Mesendoderm (in vitro differentiated cells): ENCODE results near the gene MAP3K1.

Source experiments
- DNase-seq: peaks from one replicate; pipeline ENCODE4 v3.0.0; 2013
- H2AK5ac ChIP-seq: 2 replicates; pipeline ENCODE4 v1.6.1; 2013; ENCODE audit warnings: low read length, inconsistent platforms
- H2BK120ac ChIP-seq: 2 replicates; pipeline ENCODE4 v1.6.1; 2013; ENCODE audit warnings: low read depth, mild to moderate bottlenecking, low read length, moderate library complexity, mixed read lengths
- H2BK15ac ChIP-seq: replicated peaks from 2 replicates; pipeline ENCODE4 v1.6.1; 2013; ENCODE audit warnings: low read depth, mild to moderate bottlenecking, moderate library complexity
- H2BK5ac ChIP-seq: 2 replicates; pipeline ENCODE4 v1.6.1; 2013; ENCODE audit warnings: low read length, inconsistent platforms
- H3K18ac ChIP-seq: 2 replicates; pipeline ENCODE4 v1.6.1; 2013; ENCODE audit warnings: mild to moderate bottlenecking, low read length, mixed read lengths
- H3K23ac ChIP-seq: one replicate; pipeline ENCODE4 v1.6.1; 2013; ENCODE audit warnings: low read length
- H3K27ac ChIP-seq: 2 replicates; pipeline ENCODE4 v1.5.1; 2013; ENCODE audit warnings: low read depth, mild to moderate bottlenecking, inconsistent platforms, low read length, moderate library complexity
- H3K27me3 ChIP-seq: 2 replicates; pipeline ENCODE4 v1.6.1; 2013; ENCODE audit warnings: low read length, control low read depth, mild to moderate bottlenecking, inconsistent platforms; ENCODE audit not compliant: insufficient read depth, poor library complexity
- H3K36me3 ChIP-seq: 2 replicates; pipeline ENCODE4 v1.6.1; 2013; ENCODE audit warnings: low read length, inconsistent platforms; ENCODE audit not compliant: control insufficient read depth, insufficient read depth
- H3K4ac ChIP-seq: one replicate; pipeline ENCODE4 v1.6.1; 2013; ENCODE audit warnings: low read depth, mild to moderate bottlenecking, low read length, moderate library complexity
- H3K4me1 ChIP-seq: 2 replicates; pipeline ENCODE4 v1.6.1; 2013; ENCODE audit warnings: low read depth, low read length, inconsistent platforms; ENCODE audit not compliant: control insufficient read depth
- H3K4me2 ChIP-seq: 2 replicates; pipeline ENCODE4 v1.6.1; 2013; ENCODE audit warnings: low read length
- H3K4me3 ChIP-seq: 2 replicates; pipeline ENCODE4 v1.5.1; 2013; ENCODE audit warnings: mild to moderate bottlenecking, low read length
- H3K56ac ChIP-seq: one replicate; pipeline ENCODE4 v1.6.1; 2013; ENCODE audit warnings: low read length
- H3K79me1 ChIP-seq: 2 replicates; pipeline ENCODE4 v1.6.1; 2013; ENCODE audit warnings: low read length, inconsistent platforms
- H3K79me2 ChIP-seq: 2 replicates; pipeline ENCODE4 v1.6.1; 2013; ENCODE audit warnings: mild to moderate bottlenecking, low read length; ENCODE audit not compliant: control insufficient read depth, insufficient read depth
- H3K9ac ChIP-seq: 2 replicates; pipeline ENCODE4 v1.6.1; 2013; ENCODE audit warnings: low read length, inconsistent platforms
- H4K5ac ChIP-seq: one replicate; pipeline ENCODE4 v1.6.1; 2013; ENCODE audit warnings: low read length
- H4K8ac ChIP-seq: one replicate; pipeline ENCODE4 v1.6.1; 2013; ENCODE audit warnings: low read depth, mild to moderate bottlenecking, control low read depth, low read length, moderate library complexity
- WGBS: extraction: QIAGEN DNeasy Blood & Tissue Kit; methylation state at CpG from one replicate; pipeline ENCODE4 v1.1.7; 2013; ENCODE audit warnings: low lambda C conversion rate, missing lambda C conversion rate; ENCODE audit not compliant: insufficient coverage; ENCODE audit errors: extremely low coverage; 5-methylcytosine and 5-hydroxymethylcytosine counted together

Gene MAP3K1

GRCh38 chr5:56838409-56839039, 23.2 kb downstream of the MAP3K1 start:
- no peak overlapping the region for H3K27ac ChIP-seq
- no peak overlapping the region for H2BK120ac ChIP-seq
- H2BK15ac ChIP-seq = no peak overlapping the region
- H3K27me3 ChIP-seq = no peaks in the 10 kb centered on the region
- H3K4me1 ChIP-seq = no peaks in the 10 kb centered on the region
- no CpG with 5 or more reads among the region's 4 CpGs for WGBS
- no peaks in the 10 kb centered on the region for H3K36me3 ChIP-seq
- no peak overlapping the region for H2AK5ac ChIP-seq
- no peak overlapping the region for H4K5ac ChIP-seq
- H4K8ac ChIP-seq = no peak overlapping the region
- H3K23ac ChIP-seq = no peak overlapping the region
- H3K4me2 ChIP-seq = no peak overlapping the region
- H3K4me3 ChIP-seq = no peak overlapping the region
- no peak overlapping the region for H3K4ac ChIP-seq
- H3K18ac ChIP-seq = no peak overlapping the region
- DNase-seq = peak; percentile 63
- H3K79me1 ChIP-seq = peaks cover 9% of the 10 kb centered on the region
- H3K79me2 ChIP-seq = peaks cover 59% of the 10 kb centered on the region
- H3K56ac ChIP-seq = no peak overlapping the region
- no peak overlapping the region for H3K9ac ChIP-seq
- no peak overlapping the region for H2BK5ac ChIP-seq

GRCh38 chr5:56839062-56839461, 23.7 kb downstream of the MAP3K1 start:
- Histone ChIP-seq H3K4ac (no peak overlapping the region), H3K79me2 (peaks cover 59% of the 10 kb centered on the region), H2BK120ac (no peak overlapping the region), H2AK5ac (no peak overlapping the region), H2BK5ac (no peak overlapping the region), H2BK15ac (no peak overlapping the region), H3K79me1 (peaks cover 9% of the 10 kb centered on the region), H4K8ac (no peak overlapping the region), H3K23ac (no peak overlapping the region), H3K4me3 (no peak overlapping the region), H3K27ac (no peak overlapping the region), H3K56ac (no peak overlapping the region), H3K18ac (no peak overlapping the region), H3K36me3 (no peaks in the 10 kb centered on the region), H3K9ac (no peak overlapping the region), H3K27me3 (no peaks in the 10 kb centered on the region), H3K4me1 (no peaks in the 10 kb centered on the region), H3K4me2 (no peak overlapping the region), H4K5ac (no peak overlapping the region)
- no CpG with 5 or more reads among the region's 4 CpGs for WGBS
- no peak for DNase-seq

GRCh38 chr5:56840597-56840996, 25.2 kb downstream of the MAP3K1 start:
- WGBS = no CpG with 5 or more reads among the region's 7 CpGs
- no peak overlapping the region for H3K4me3 ChIP-seq

GRCh38 chr5:56845277-56845676, 29.9 kb downstream of the MAP3K1 start:
- Histone ChIP-seq H3K23ac (no peak overlapping the region), H2BK120ac (no peak overlapping the region), H3K27ac (no peak overlapping the region), H3K4ac (no peak overlapping the region), H3K79me2 (peaks cover 32% of the 10 kb centered on the region), H3K4me2 (no peak overlapping the region), H2BK5ac (no peak overlapping the region), H4K5ac (no peak overlapping the region), H3K36me3 (no peaks in the 10 kb centered on the region), H3K4me3 (no peak overlapping the region), H3K27me3 (no peaks in the 10 kb centered on the region), H3K4me1 (peaks cover 7% of the 10 kb centered on the region), H3K9ac (no peak overlapping the region), H3K79me1 (peaks cover 5% of the 10 kb centered on the region), H2AK5ac (no peak overlapping the region), H3K56ac (peak overlapping the region; percentile 29), H3K18ac (no peak overlapping the region), H4K8ac (no peak overlapping the region), H2BK15ac (no peak overlapping the region)
- no CpG with 5 or more reads among the region's 2 CpGs for WGBS
- DNase-seq = peak; percentile 53

More at GRCh38 chr5:56840597-56840996, 25.2 kb downstream of the MAP3K1 start:
- H3K27me3 ChIP-seq = no peaks in the 10 kb centered on the region
- H3K4me2 ChIP-seq = no peak overlapping the region
- H2BK5ac ChIP-seq = no peak overlapping the region
- H3K79me2 ChIP-seq = peaks cover 50% of the 10 kb centered on the region
- H3K9ac ChIP-seq = no peak overlapping the region
- H3K36me3 ChIP-seq = no peaks in the 10 kb centered on the region
- H4K8ac ChIP-seq = no peak overlapping the region
- no peak overlapping the region for H3K18ac ChIP-seq
- no peak overlapping the region for H2BK15ac ChIP-seq
- H3K79me1 ChIP-seq = peaks cover 6% of the 10 kb centered on the region
- no peak overlapping the region for H3K23ac ChIP-seq
- DNase-seq = no peak
- no peak overlapping the region for H3K4ac ChIP-seq
- no peak overlapping the region for H2BK120ac ChIP-seq
- H3K56ac ChIP-seq = no peak overlapping the region
- peaks cover 7% of the 10 kb centered on the region for H3K4me1 ChIP-seq
- H4K5ac ChIP-seq = no peak overlapping the region
- no peak overlapping the region for H3K27ac ChIP-seq
- H2AK5ac ChIP-seq = no peak overlapping the region

GRCh38 chr5:56845904-56846480, 30.6 kb downstream of the MAP3K1 start:
- no peak overlapping the region for H3K4ac ChIP-seq
- peaks cover 7% of the 10 kb centered on the region for H3K4me1 ChIP-seq
- no peak overlapping the region for H3K4me3 ChIP-seq
- no CpG with 5 or more reads among the region's 3 CpGs for WGBS
- no peak overlapping the region for H3K23ac ChIP-seq
- no peak overlapping the region for H3K56ac ChIP-seq
- DNase-seq = no peak
- H3K9ac ChIP-seq = no peak overlapping the region
- H3K27ac ChIP-seq = no peak overlapping the region
- H3K18ac ChIP-seq = no peak overlapping the region
- H3K4me2 ChIP-seq = no peak overlapping the region
- H3K36me3 ChIP-seq = no peaks in the 10 kb centered on the region
- H2BK15ac ChIP-seq = no peak overlapping the region
- no peak overlapping the region for H2BK5ac ChIP-seq
- H4K5ac ChIP-seq = no peak overlapping the region
- peaks cover 7% of the 10 kb centered on the region for H3K79me1 ChIP-seq
- H3K79me2 ChIP-seq = peaks cover 30% of the 10 kb centered on the region
- no peaks in the 10 kb centered on the region for H3K27me3 ChIP-seq
- H2AK5ac ChIP-seq = no peak overlapping the region
- H2BK120ac ChIP-seq = no peak overlapping the region
- no peak overlapping the region for H4K8ac ChIP-seq

GRCh38 chr5:56848206-56848605, 32.9 kb downstream of the MAP3K1 start:
- Histone ChIP-seq H3K36me3 (no peaks in the 10 kb centered on the region), H4K5ac (no peak overlapping the region), H2BK5ac (no peak overlapping the region), H3K4ac (no peak overlapping the region), H3K27me3 (no peaks in the 10 kb centered on the region), H2AK5ac (no peak overlapping the region), H4K8ac (no peak overlapping the region), H3K9ac (no peak overlapping the region), H3K4me3 (no peak overlapping the region), H3K79me2 (peaks cover 29% of the 10 kb centered on the region), H3K18ac (no peak overlapping the region), H3K4me1 (peaks cover 10% of the 10 kb centered on the region), H3K79me1 (peaks cover 11% of the 10 kb centered on the region), H3K4me2 (no peak overlapping the region), H3K23ac (no peak overlapping the region), H2BK15ac (no peak overlapping the region), H3K56ac (no peak overlapping the region), H3K27ac (no peak overlapping the region), H2BK120ac (no peak overlapping the region)
- peak; percentile 85 for DNase-seq
- no CpG with 5 or more reads among the region's 1 CpG for WGBS
